Fibroblast of lung (primary cell): ENCODE data around the gene FSIP1.

Source experiments
- EZH2 ChIP-seq: IDR thresholded peaks from 2 replicates; pipeline ENCODE4 v1.5.1; 2012; ENCODE audit warnings: low read length, control low read depth, mild to moderate bottlenecking; ENCODE audit errors: missing control alignments
- TF ChIP-seq, protein P1 (sequence below), 2 donors: IDR thresholded peaks in 1 of 2; conservative IDR thresholded peaks in 1 of 2; 1 replicate in 1 of 2; 2 replicates in 1 of 2; pipeline ENCODE4 v1.5.1; 2011 to 2012; ENCODE audit warnings: low read length in 2 of 2, control low read depth in 1 of 2, inconsistent platforms in 1 of 2, low read depth in 1 of 2, mild to moderate bottlenecking in 1 of 2

DNA sequence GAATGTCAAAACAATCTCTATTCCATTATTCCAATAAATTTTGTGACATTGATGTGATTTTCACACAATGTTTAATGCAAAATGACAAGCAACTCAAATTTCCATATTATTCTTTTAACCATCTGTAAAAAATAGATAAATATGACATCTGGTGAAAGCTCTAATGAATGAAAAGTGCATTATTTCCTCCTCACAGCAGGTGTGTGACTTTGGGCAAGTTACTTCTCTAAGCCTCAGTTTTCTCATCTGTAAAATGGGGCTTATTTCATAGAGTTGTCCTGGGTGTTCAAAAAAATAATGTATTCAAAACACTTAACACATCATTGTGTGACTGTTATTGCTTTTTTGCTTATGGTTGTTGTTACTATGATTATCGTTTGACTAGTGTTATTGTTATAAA, 131.3 kb downstream of the FSIP1 start:
- TF ChIP-seq, protein P1, sequence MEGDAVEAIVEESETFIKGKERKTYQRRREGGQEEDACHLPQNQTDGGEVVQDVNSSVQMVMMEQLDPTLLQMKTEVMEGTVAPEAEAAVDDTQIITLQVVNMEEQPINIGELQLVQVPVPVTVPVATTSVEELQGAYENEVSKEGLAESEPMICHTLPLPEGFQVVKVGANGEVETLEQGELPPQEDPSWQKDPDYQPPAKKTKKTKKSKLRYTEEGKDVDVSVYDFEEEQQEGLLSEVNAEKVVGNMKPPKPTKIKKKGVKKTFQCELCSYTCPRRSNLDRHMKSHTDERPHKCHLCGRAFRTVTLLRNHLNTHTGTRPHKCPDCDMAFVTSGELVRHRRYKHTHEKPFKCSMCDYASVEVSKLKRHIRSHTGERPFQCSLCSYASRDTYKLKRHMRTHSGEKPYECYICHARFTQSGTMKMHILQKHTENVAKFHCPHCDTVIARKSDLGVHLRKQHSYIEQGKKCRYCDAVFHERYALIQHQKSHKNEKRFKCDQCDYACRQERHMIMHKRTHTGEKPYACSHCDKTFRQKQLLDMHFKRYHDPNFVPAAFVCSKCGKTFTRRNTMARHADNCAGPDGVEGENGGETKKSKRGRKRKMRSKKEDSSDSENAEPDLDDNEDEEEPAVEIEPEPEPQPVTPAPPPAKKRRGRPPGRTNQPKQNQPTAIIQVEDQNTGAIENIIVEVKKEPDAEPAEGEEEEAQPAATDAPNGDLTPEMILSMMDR (conservative IDR thresholded peaks at IDR 0.05 in 1 of 2, IDR thresholded peaks at IDR 0.05 in 1 of 2; ENCODE audit: low read depth in 1 of 2, low read length in 2 of 2): no peak
- no peak for TF ChIP-seq EZH2
